OCI-LY7 (cell line): ENCODE measurements around the gene HYLS1. TPM values are rescaled to one million over a fixed set of nuclear protein-coding genes. Genes with fewer than 3 reads are reported as not detected.

ENCODE experiments used
- BruUV-seq: library from RNA; stranded (reverse); fragments of 400-500 nt; replicated peaks from 2 replicates; lab custom pipeline; 2021; lab: Mats Ljungman, UMichigan
- CTCF ChIA-PET: fragments of 300-600 bp; sonication (Branson Sonifier 250); formaldehyde crosslinking; loops from one replicate; lab custom pipeline; 2022; ENCODE audit warnings: antibody characterized with exemption; ENCODE audit not compliant: unreplicated experiment; lab: Charles Lee
- POLR2A ChIA-PET: fragments of 300-600 bp; sonication (Branson Sonifier 250); formaldehyde crosslinking; loops from one replicate; lab custom pipeline; 2022; ENCODE audit warnings: antibody characterized with exemption; lab: Charles Lee
- DNase-seq: peaks from one replicate; pipeline ENCODE4 v3.0.0-alpha.2; 2015; ENCODE audit warnings: low spot score
- H2AFZ ChIP-seq: fragments of 200-600 bp; sonication (generic), shearing (Covaris generic); 2 replicates; pipeline ENCODE4 v1.6.1; 2014; ENCODE audit warnings: mild to moderate bottlenecking, antibody characterized with exemption, low read length, moderate library complexity
- H3K27ac ChIP-seq: fragments of 200-600 bp; sonication (generic); 2 replicates; pipeline ENCODE4 v1.5.1; 2014; ENCODE audit warnings: mixed run types, low read depth, mild to moderate bottlenecking, moderate library complexity, low read length, inconsistent platforms; ENCODE audit not compliant: poor library complexity, severe bottlenecking
- H3K36me3 ChIP-seq: fragments of 200-600 bp; sonication (generic); 2 replicates; pipeline ENCODE4 v1.6.1; 2014; ENCODE audit warnings: mild to moderate bottlenecking, antibody characterized with exemption, low read length, moderate library complexity, mixed read lengths; ENCODE audit not compliant: insufficient read depth
- H3K4me1 ChIP-seq: fragments of 200-600 bp; sonication (generic); 2 replicates; pipeline ENCODE4 v1.5.1; 2014; ENCODE audit warnings: mild to moderate bottlenecking, low read length; ENCODE audit not compliant: insufficient read depth, poor library complexity, severe bottlenecking
- H3K4me2 ChIP-seq: fragments of 200-600 bp; sonication (generic); 2 replicates; pipeline ENCODE4 v1.6.1; 2014; ENCODE audit warnings: mild to moderate bottlenecking, low read length
- H3K4me3 ChIP-seq: fragments of 200-600 bp; sonication (generic); 2 replicates; pipeline ENCODE4 v1.5.1; 2014; ENCODE audit warnings: mild to moderate bottlenecking, low read depth, low read length; ENCODE audit not compliant: poor library complexity, severe bottlenecking
- H3K79me2 ChIP-seq: fragments of 200-600 bp; sonication (generic); 2 replicates; pipeline ENCODE4 v1.6.1; 2016; ENCODE audit warnings: low read depth, mild to moderate bottlenecking, low read length, moderate library complexity, mixed read lengths; ENCODE audit not compliant: insufficient read depth
- H3K9me2 ChIP-seq: fragments of 200-600 bp; sonication (generic); 2 replicates; pipeline ENCODE4 v1.6.1; 2016; ENCODE audit warnings: mild to moderate bottlenecking, low read length, mixed read lengths; ENCODE audit not compliant: insufficient read depth
- H3K9me3 ChIP-seq: fragments of 200-600 bp; sonication (generic); 2 replicates; pipeline ENCODE4 v1.6.1; 2014; ENCODE audit warnings: mild to moderate bottlenecking, mixed run types, low read length, mixed read lengths
- H4K20me1 ChIP-seq: fragments of 200-600 bp; sonication (generic); 2 replicates; pipeline ENCODE4 v1.6.1; 2014; ENCODE audit warnings: mild to moderate bottlenecking, antibody characterized with exemption, low read length, moderate library complexity, mixed read lengths; ENCODE audit not compliant: insufficient read depth
- EZH2phosphoT487 ChIP-seq: fragments of 200-600 bp; sonication (generic); IDR thresholded peaks from 2 replicates; pipeline ENCODE4 v1.6.1; 2018; ENCODE audit warnings: low read depth, borderline replicate concordance, mild to moderate bottlenecking, mixed run types, antibody characterized with exemption, low read length, moderate library complexity, mixed read lengths
- intact Hi-C: fragments of 100-400 bp; cut with micrococcal nuclease; formaldehyde crosslinking; loops from one replicate; pipeline ENCODE4 v1.10.0; 2022; ENCODE audit not compliant: unreplicated experiment
- total RNA-seq, 2 experiments: library from RNA; depleted of rRNA in 1 of 2; stranded (reverse); fragments of >200 nt in 1 of 2; shearing (Covaris generic) in 1 of 2; gene quantifications; 2 replicates each; pipeline ENCODE4 v1.2.3, GENCODE V29; 2014 to 2022
- TF ChIP-seq, protein P1 (sequence below): fragments of 200-600 bp; sonication (generic); conservative IDR thresholded peaks from 2 replicates; pipeline ENCODE4 v1.5.1; 2014; ENCODE audit warnings: mild to moderate bottlenecking, antibody characterized with exemption, low read length, moderate library complexity, mixed read lengths

HYLS1 gene
- total RNA-seq, 2 experiments from 2014 or later, result 18.3 to 31.5 TPM

- ChIA-PET CTCF (no interaction called here), POLR2A (interaction anchor here (0.7 kb wide), 1 partner anchor 132 kb away, joined by 4 read pairs; no protein-coding TSS in a partner anchor)
- no peaks in the 10 kb centered on the region for H4K20me1 ChIP-seq
- no peaks in the 10 kb centered on the region for H3K9me2 ChIP-seq
- intact Hi-C loops, result no loop called here
- H3K4me2 ChIP-seq, result no peak overlapping the region
- TF ChIP-seq, protein P1, sequence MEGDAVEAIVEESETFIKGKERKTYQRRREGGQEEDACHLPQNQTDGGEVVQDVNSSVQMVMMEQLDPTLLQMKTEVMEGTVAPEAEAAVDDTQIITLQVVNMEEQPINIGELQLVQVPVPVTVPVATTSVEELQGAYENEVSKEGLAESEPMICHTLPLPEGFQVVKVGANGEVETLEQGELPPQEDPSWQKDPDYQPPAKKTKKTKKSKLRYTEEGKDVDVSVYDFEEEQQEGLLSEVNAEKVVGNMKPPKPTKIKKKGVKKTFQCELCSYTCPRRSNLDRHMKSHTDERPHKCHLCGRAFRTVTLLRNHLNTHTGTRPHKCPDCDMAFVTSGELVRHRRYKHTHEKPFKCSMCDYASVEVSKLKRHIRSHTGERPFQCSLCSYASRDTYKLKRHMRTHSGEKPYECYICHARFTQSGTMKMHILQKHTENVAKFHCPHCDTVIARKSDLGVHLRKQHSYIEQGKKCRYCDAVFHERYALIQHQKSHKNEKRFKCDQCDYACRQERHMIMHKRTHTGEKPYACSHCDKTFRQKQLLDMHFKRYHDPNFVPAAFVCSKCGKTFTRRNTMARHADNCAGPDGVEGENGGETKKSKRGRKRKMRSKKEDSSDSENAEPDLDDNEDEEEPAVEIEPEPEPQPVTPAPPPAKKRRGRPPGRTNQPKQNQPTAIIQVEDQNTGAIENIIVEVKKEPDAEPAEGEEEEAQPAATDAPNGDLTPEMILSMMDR, result no peak
- TF ChIP-seq EZH2phosphoT487, result no peak
- no peak overlapping the region for H3K27ac ChIP-seq
- no peaks in the 10 kb centered on the region for H3K9me3 ChIP-seq
- no peaks in the 10 kb centered on the region for H3K4me1 ChIP-seq
- no peak overlapping the region for H3K4me3 ChIP-seq
- no peak for DNase-seq
- no peak overlapping the region for H2AFZ ChIP-seq
- H3K36me3 ChIP-seq, result no peaks in the 10 kb centered on the region
- no peaks in the 10 kb centered on the region for H3K79me2 ChIP-seq
- no TSS peak for BruUV-seq
Measured at GRCh38 chr11:125946712-125947418, 59.4 kb downstream of the HYLS1 start.

DNA sequence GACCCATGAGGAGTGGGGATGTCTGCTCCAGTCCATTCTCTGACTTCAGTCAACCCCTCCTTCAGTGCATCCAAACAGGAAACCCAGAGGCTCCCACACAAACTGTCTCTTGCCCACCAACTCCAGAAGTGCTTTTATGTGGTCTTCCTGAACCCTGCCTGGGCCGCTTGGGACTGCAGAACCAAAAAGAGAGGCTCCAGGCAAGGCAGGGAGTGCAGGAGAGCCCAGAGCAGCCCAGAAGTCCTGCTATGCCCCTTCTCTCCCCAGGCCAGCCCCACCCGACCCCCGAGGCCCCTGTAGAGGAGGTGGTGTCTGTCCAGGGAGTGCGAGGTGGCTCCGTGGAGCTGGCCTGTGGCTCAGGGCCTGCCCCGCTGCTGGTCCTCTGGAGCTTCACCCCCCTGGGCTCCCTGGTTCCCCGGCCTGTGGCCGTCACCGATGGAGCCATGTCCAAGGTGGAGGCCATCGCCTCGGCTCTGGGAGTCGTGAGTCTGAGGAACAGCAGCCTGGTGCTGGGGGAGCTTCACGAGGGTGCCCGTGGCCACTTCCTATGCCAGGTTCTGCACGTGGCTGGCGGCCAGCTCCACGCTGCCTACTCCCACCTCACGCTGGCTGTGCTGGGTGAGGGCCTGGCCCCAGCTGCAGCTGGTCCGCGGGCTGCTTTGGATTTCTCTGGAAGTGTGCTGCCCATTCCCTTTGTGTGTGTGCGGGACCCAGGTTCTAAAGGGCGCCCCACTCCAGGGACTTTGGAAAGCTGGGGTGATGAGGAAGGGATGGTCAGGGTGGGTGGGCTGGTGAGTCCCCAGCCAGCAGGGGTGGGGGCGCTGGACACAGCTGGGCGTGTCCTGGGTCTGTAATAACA, 60.2 kb downstream of the HYLS1 start:
- TF ChIP-seq EZH2phosphoT487, result no peak
- TF ChIP-seq, protein P1, result no peak
- Histone ChIP-seq H3K36me3 (no peaks in the 10 kb centered on the region), H4K20me1 (no peaks in the 10 kb centered on the region), H3K79me2 (no peaks in the 10 kb centered on the region), H3K9me3 (no peaks in the 10 kb centered on the region), H3K4me2 (no peak overlapping the region), H3K4me3 (no peak overlapping the region), H3K4me1 (no peaks in the 10 kb centered on the region), H3K27ac (no peak overlapping the region), H2AFZ (no peak overlapping the region), H3K9me2 (no peaks in the 10 kb centered on the region)
- no peak for DNase-seq
- BruUV-seq, result no TSS peak
- POLR2A ChIA-PET, result no interaction called here
- intact Hi-C loops, result no loop called here
- CTCF ChIA-PET, result no interaction called here
